HG03095 (cell line): ENCODE measurements around the gene COL9A1.

Experiments used
- ATAC-seq: cut with Tn5 transposase; IDR thresholded peaks from one replicate; pipeline ENCODE4 v1.9.1; 2021; ENCODE audit warnings: moderate library complexity; ENCODE audit not compliant: unreplicated experiment

Gene COL9A1

DNA sequence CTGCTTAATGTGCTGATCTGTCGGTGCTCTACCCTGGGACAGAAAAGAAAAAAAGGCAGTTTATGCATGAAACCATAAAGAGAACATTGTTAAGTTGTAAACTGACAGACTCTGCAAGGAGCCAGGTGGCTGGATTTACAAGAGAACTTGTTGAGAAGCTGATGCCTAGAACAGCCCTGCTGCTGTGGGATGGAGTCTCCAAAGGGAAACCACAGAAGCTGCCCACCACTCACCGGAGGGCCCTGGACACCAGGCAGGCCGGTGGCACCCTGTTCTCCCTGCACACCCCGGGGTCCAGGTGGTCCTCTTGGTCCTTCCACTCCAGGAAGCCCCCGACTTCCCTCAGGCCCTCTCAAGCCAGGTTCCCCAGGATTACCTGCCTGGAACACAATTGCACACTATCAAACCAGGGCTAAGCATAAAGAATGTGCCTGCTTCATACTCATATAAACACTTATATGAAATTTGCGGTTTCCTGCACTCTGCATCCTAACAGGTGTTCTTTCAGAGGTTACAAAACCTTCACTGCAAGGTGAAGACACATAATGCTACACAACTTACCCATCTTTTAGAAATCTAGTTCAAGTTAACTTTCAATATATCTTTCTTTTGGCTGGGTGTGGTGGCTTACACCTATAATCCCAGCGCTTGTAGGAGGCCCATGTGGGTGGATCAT is 68.2 kb downstream of the COL9A1 start:
- ATAC-seq, result no peak

DNA sequence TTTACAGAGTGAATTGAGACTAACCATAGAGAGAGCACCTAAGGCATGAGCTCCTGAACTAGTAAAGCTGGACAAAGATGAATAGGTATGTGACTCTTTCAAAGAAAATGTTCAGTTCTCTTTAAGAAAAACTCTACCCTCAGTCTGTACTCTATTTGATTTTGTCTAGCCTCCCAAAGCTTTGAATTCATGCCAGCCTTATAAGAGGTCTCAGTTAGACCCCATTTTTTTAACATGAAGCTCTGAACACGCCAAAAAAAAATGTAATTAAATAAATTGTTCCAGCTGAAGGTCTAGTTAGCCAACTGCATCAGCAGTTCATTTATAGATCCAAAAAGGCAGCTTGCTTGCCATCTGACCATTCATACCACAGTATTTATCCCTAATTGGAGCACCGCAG is 71.6 kb downstream of the COL9A1 start:
- no peak for ATAC-seq

DNA sequence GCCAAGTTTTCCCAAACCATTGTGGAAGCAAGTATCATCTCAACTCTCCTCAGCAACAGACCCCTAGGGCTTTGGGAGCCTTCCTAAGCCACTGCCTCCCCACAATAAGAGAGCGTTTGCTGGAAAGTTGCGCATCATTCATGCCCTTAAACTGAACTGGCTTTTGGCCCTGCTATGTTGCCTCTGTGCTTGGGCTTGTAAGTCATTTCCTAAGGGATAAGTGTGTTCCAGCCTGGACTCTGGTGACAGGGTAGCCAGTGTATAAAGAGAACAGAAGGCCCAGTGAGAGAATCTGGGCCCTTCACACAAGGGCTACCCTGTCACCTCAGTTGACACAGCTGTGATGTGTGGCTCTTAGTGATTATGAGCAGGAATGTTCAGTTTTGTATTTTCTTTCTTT is 77.8 kb downstream of the COL9A1 start:
- ATAC-seq, result no peak

DNA sequence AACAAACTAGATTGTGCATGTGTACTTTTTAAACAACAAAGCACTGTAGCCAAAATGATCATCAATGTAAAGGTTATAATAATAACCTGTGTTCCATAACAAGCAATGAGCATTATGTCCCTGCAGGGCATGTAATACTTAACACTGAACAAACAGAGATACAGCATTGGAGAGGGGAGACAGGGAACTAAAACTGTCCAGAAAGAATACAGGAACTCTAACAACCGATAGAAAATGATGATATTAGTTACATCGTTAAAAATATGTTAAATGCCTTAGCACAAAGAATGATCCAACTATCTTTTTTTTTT is 80.5 kb downstream of the COL9A1 start:
- ATAC-seq, result no peak

DNA sequence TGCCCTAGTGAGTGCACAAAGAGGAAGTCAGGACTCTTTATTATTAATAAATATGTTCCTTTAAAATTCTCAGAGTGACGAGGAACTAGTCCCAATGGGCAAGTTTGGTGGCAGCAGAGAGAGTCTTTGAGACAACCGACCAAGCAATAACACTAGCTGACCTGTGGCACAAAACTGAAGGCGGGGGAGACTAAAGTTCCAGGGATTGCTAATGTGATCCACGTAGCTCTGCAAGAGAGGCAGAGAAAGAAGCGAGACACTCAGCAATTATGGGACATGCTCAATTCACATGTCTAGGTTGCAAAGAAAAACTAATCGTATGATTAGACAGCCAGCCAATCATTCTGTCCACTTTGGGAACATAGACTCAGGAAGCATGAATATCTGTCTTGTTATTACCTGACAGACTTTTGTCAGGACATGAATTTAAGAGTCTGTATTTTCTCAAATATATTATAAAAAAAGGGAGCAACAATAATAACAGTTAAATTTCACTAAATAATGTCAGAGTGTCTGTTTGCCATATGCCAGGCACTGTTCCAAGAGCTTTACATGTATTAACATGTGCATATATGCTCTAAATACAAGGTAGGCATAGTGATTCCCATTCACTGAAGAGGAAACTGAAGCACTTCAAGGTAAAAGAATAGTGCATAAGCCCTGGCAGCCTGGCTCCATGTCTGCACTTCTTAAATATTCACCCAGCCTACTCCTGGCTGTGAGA is 81.0 kb downstream of the COL9A1 start:
- ATAC-seq, result no peak

DNA sequence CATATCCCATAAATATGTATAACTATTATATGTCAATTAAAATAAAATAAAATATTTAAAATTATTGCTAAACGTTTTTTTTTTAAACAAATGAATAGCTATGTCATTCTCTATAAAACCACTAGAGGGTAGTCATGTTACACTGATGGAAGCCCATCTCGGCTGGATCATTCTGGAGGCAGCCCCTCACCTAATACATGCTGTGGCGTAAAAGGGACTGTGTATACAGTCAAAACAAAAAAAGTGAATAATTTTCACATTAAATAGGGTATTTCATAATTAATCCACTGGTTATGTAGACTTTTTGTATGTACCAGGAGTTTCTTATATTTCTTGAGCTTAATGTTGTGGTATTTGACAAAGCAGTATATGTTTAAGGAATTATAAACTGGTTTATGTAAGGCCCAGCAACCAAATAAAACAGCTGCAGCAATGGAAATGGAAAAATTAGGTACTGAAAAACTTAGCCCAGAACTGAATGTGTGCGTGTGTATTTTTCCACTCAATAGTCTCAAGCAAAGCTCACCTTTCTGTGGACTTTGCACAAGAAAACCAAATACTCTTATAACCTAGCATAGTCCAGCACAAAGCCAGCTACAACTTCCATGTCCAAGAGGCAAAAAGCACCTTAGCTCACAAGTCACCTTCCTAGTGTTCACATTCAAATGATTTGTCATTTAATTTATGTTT is 81.7 kb downstream of the COL9A1 start:
- ATAC-seq, result no peak

DNA sequence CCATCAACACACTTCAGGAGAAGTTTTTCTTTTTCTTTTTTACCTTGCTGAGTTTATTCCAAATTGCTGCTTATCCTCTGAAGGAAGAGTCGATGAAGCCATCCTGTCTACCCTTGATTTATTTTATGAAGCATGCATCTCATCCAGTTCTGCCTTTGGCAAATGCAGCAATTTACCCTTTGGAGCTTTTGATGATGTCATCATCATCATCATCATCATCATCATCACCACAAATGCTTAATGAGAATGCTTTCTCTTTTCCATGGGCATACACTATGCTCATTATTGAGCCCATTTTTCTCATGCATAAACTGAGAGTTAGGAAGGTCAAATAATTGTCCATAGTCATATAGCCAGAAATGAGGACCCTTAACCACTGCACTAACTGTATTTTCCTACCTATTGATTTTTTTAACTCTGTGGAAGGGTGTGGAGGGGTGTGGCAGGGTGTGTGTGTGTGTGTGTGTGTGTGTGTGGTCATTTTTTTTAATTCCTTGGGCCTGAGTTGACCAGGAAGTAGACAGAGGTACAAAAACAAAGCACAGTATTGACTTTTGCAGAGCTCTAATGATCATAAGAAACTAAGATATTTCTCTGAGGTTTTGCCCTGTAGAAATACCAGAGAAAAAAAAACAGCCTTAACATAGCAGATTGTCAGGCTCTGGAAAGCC is 82.8 kb downstream of the COL9A1 start:
- ATAC-seq, result no peak

DNA sequence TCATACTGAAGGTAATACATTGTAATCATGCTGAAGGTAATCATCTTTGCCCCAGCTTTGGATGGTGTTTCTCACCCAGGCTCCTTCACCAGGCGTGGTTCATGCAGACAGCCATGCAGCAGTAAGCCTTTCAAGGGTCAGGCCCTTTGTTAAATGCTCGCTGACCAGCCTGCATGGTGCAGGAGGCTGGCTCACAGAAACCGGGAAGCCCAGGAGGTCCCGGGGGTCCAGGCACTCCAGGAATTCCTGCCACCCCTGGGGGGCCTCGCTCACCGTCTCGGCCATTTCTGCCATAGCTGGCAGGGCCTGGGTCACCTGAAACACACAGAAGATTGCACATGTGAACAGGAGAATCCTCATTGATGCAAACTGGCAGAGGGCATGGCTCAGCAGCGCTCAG is 86.1 kb downstream of the COL9A1 start:
- no peak for ATAC-seq

DNA sequence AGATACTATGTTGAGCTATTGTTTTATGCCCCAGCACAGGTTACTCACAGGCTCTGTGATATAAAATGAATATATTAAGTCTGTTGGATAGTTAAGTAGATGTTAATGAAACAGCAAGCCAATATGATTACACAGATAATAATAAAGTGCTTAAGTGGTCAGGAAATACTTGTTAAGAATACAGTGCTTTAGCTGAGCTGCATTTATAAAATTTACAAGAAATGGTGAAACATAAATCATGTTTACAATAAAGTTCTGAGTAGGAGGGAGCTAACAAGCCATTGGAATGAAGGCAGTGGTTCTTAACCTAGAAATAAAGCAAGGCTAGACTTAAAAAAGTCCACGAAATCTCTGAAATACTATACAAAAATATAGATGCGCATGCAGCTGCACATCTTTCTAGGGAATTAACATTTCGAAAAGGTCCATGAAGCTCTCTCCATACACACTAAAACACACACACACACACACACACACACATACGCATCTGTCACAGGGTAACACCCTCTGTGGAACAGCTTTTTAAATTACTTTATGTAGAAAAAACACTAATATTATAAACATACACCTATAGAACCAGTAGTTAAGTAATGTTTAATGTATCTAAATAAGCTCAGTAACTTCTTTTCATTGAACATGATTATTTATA is 87.3 kb downstream of the COL9A1 start:
- no peak for ATAC-seq

DNA sequence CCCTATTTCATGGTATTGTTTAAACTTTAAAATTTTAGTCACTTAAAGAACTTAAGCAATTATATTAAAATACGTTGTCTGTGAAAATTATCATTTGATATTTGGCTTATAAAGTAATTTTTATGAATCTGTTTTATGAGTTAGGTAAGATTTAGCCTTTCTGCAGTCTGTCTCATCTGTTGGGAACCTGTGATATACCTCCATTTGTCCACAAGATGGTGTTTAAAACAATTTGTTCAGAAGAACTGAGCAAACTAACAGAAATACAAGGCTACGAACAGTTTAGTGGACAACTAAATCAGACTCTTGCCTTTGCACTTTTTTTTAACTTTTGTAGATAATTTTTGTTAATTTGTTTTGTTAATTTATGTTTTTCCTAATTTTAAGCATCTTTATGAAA is 92.4 kb downstream of the COL9A1 start:
- ATAC-seq, result no peak

DNA sequence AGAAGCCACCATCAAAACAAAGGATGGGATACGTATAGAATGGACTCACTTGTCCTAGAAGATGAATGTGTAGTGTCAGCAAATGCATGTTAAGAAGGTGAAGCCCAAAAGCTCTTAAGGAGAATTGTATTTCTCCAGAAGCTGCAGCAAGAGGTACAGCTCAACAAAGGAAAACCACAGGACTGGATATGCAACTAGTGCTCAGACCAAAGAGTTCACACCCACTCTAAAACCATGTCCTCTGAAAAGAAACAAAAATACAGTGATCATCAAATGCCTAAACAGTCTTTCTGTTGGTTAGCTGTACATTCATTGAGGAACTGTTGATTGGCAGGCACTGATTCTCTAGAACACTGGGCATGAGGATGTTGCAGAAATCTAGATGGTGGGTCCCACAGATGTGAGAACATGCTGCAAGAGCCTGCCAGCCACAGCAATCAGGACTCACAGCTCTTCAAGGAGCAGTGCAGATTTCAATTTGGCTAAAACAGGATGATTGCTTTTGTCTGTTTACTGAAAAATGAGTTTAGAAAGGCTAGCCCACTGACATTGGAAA is 94.6 kb downstream of the COL9A1 start:
- ATAC-seq, result no peak

DNA sequence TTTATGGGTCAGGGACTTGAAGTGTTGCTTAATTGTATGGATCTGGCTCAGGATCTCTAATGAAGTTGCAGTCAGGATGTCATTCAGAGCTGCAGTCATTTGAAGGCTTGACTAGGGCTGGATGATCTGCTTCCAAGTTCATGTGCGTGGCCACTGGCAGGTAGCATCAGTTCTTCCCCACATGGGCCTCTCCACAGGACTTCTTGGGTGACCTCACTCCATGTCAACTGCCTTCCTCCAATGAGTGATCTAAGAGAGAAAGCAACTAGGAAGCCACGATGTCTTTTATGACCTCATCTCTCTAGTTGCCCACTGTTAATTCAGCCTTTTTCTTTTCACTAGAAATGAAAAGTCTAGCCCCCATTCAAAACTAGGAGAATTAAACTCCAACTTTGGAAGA is 104.1 kb downstream of the COL9A1 start:
- ATAC-seq, result no peak

DNA sequence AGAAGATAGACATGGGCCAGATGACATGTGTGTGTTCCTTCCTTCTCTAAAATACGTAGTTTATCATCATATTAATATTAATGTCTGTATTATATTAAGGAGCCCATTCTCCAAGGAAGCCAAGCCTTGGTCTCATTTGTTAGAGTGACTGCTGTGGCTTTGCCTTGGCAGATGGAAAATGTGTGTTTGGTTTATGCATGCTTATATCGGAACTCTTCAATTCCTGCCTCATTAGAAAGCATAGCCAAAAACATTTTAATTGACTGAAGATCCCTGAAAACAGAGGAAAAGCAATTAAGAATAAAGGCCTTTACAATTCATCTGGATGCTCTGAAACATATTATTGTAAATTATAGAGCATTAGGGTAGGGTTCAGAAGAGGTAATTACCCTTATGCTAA is 106.4 kb downstream of the COL9A1 start:
- ATAC-seq, result no peak

DNA sequence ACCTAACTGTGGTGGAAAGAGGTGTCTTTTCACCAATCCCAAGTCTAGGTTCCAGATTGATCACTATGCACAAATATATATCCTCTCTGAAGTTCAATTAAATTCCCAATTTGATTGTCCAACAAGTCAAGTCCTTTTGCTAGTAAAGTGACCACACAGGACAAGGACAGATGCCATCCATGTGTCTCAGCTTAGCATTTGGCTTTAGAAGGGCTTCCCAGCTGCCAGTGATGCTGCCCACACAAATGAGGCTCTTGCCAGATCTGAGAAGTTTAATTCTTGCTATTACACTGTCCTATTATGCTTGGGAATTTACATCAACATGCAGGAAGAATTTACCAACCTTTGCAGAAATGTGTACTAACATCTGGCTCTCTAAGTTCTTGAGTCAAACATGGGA is 108.5 kb downstream of the COL9A1 start:
- ATAC-seq, result no peak

DNA sequence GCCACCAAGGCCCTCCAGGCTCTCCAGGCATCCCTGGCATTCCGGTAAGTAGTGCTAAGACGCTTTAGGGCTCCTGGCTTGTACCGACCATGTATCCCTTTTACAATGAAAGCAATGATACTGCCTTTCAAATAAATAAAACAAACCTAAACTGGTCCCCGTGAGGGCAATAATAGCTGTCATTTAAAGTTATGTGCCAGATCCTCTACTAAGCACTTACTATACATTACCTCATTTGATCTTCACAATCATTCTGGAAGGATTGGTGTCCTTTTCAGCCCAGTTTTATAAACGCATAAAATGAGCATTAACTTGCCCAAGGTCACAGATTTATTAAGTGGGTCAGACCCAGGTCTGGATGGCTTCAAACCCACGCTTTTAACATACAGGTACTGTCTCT is 114.7 kb downstream of the COL9A1 start:
- ATAC-seq, result no peak

DNA sequence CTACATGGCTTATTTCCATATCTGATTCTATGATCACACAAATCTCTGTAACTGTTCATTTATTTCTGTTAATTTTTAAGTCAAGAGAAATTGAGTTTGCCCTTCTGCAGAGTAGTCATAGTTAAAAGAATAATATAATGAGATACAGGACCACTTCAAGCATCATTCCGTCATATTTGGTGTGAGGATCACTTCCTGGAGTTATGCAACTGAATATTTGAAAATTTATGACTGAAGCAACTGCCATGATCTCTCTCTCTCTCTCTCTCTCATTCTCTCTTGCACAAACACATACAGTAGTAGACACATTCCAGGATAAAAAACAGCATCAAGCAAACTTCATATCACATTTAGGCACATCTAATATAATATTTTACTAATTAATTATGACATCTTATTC is 116.4 kb downstream of the COL9A1 start:
- no peak for ATAC-seq

DNA sequence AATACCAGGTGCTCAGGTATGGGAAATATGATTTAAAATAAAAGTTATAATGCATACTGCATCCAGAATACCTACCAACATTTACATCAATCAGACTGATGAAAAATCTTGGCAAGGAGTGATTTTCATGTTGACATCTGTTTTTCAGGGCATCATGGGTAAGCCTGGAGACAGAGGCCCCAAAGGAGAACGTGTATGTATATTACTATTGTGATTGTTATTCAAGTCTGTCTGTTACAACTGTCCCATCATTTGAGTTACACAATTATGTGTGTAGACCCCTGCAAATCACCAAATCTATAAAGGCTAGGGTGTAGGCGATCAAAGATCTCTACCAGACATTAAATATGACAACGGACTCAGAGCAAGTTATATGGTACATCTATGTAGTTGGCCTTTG is 118.2 kb downstream of the COL9A1 start:
- ATAC-seq, result no peak

DNA sequence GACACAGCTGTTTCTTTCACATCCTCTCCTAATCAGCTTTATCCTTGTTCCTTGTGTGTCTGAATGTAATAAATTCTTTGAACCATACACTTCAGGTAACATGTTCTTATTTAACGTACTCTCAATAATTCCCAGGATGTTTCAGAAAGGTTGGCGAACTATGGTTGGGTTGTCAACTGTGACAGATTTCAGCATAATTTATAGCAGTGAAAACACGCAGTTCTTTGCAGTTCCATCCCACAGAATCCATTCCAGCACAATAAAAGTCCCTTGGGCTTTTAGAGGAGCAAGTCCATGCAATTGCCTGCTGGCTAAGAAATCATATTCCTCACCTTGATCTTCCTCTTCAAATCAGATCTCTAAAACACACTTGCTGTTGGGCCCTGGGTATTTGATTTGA is 119.3 kb downstream of the COL9A1 start:
- ATAC-seq, result no peak

DNA sequence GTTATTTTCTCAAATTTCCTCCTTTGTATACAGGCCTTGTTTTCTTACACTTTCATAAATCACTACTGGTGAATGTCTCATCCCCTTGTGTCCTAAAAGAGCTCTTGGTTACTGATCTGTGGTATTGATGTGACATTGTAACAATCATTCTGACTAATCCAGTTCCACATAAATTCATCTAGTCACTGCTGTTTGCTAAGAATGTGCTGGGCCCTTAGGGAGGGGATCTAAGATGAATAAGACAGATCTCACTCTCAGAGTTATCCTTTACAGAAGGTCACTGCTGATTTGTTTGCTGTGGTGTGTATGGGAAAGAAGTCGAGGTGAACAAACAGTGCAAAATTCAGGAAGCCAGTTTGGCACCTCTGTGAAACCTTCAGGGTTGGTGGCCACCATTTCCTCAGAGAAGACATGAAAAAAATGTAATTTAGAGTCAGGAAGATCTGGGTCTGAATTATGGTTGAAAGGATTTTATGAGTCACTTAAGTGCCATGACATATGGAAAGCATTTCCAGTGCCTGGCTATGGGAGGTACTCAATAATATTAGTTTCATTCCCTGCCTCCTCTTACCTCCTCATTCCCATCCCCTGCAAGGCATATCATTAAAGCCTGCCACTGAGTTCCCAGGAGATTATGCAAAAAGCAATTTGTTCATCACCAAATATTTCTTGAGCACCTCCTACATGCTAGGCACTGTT is 121.8 kb downstream of the COL9A1 start:
- ATAC-seq, result no peak

DNA sequence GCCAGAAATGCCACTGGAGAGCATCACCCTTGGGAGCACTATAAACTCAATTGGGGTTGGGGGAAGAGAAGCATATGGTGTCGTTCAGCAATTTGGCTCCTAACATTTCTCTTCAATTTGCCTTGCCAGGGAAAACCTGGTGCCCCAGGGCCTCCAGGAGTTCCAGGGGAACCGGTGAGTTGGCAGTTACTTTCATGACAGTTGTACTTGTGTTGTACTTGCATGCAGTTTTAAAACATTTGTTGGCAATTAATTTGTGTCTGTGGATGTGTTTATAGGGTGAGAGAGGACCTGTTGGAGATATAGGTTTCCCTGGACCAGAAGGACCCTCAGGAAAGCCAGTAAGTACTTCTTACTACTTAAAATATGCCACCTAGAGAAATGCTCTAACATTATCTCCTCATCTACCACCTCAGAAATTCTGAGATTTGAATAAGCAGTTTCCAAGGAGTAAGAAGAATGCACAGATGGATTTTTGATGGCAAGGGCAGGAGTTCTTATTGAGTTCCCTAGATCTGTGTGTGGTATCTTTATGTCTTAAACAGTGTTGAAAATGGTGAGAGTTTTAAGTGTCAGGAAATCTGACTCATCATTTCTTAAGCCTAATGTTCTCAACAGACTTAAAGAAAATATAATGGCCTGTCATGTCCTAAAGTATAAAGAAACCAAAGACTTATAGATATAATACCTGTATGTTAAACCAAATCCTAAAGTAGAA is 122.5 kb downstream of the COL9A1 start:
- no peak for ATAC-seq
